ENCODE measurements around the gene ZMPSTE24.

Gene ZMPSTE24

DNA sequence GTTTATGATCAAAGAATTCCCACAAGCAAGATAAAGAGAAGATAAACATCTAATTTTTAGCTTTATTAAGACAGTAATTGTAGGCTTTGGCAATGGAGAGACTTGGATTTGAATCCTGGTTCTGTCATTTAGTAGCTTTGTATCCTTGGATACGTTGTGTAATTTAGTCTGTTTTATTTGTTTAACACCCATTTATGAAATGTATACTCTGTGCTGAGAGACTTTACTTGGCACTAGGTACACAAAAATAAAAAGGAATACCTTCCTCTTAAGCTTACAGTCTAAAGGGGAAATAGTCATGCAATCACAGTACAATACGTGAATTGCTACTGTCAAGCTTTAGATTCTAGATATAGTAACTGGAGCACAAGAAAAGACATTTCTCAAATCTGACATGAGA lies 23.8 kb downstream of the ZMPSTE24 start:
- no peak for ATAC-seq
- TF ChIP-seq, protein P1, sequence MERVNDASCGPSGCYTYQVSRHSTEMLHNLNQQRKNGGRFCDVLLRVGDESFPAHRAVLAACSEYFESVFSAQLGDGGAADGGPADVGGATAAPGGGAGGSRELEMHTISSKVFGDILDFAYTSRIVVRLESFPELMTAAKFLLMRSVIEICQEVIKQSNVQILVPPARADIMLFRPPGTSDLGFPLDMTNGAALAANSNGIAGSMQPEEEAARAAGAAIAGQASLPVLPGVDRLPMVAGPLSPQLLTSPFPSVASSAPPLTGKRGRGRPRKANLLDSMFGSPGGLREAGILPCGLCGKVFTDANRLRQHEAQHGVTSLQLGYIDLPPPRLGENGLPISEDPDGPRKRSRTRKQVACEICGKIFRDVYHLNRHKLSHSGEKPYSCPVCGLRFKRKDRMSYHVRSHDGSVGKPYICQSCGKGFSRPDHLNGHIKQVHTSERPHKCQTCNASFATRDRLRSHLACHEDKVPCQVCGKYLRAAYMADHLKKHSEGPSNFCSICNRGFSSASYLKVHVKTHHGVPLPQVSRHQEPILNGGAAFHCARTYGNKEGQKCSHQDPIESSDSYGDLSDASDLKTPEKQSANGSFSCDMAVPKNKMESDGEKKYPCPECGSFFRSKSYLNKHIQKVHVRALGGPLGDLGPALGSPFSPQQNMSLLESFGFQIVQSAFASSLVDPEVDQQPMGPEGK (CRISPR knock-in tag; IDR thresholded peaks at IDR 0.05; ENCODE audit: borderline replicate concordance): no peak
- TF ChIP-seq TCF4 (CRISPR knock-in tag; IDR thresholded peaks at IDR 0.05; ENCODE audit: borderline replicate concordance) (no peak), ZFP30 (CRISPR knock-in tag; IDR thresholded peaks at IDR 0.05) (no peak), SNAI2 (CRISPR knock-in tag; IDR thresholded peaks at IDR 0.05) (no peak), ISL1 (CRISPR knock-in tag; IDR thresholded peaks at IDR 0.05) (no peak)
- TF ChIP-seq, protein P2, sequence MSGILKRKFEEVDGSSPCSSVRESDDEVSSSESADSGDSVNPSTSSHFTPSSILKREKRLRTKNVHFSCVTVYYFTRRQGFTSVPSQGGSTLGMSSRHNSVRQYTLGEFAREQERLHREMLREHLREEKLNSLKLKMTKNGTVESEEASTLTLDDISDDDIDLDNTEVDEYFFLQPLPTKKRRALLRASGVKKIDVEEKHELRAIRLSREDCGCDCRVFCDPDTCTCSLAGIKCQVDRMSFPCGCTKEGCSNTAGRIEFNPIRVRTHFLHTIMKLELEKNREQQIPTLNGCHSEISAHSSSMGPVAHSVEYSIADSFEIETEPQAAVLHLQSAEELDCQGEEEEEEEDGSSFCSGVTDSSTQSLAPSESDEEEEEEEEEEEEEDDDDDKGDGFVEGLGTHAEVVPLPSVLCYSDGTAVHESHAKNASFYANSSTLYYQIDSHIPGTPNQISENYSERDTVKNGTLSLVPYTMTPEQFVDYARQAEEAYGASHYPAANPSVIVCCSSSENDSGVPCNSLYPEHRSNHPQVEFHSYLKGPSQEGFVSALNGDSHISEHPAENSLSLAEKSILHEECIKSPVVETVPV (CRISPR knock-in tag; IDR thresholded peaks at IDR 0.05): no peak
- TF ChIP-seq, protein P3, sequence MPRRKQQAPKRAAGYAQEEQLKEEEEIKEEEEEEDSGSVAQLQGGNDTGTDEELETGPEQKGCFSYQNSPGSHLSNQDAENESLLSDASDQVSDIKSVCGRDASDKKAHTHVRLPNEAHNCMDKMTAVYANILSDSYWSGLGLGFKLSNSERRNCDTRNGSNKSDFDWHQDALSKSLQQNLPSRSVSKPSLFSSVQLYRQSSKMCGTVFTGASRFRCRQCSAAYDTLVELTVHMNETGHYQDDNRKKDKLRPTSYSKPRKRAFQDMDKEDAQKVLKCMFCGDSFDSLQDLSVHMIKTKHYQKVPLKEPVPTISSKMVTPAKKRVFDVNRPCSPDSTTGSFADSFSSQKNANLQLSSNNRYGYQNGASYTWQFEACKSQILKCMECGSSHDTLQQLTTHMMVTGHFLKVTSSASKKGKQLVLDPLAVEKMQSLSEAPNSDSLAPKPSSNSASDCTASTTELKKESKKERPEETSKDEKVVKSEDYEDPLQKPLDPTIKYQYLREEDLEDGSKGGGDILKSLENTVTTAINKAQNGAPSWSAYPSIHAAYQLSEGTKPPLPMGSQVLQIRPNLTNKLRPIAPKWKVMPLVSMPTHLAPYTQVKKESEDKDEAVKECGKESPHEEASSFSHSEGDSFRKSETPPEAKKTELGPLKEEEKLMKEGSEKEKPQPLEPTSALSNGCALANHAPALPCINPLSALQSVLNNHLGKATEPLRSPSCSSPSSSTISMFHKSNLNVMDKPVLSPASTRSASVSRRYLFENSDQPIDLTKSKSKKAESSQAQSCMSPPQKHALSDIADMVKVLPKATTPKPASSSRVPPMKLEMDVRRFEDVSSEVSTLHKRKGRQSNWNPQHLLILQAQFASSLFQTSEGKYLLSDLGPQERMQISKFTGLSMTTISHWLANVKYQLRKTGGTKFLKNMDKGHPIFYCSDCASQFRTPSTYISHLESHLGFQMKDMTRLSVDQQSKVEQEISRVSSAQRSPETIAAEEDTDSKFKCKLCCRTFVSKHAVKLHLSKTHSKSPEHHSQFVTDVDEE (CRISPR knock-in tag; IDR thresholded peaks at IDR 0.05): no peak

DNA sequence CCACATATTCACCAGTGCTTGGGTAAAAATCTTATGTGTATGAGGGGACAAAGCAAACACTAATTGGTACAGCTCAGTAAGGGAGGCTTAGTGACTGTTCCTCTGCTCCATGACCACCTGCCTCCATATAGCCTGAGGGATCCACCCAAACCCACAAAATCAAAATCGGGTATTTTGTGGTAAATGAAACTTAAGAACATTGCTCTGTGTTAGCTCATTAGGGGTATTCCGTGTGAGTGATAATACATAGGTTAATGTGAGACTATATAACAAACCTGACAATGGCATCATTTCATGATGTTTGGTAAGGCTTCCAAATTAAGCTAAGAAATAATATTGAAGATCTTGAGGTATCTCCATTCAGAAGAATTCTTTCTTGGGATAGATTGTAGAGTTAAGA lies 33.3 kb downstream of the ZMPSTE24 start:
- no peak for ATAC-seq
- no peak for TF ChIP-seq ZC3H10 (CRISPR knock-in tag; IDR thresholded peaks at IDR 0.05)
- TF ChIP-seq BACH2 (CRISPR knock-in tag; IDR thresholded peaks at IDR 0.05; ENCODE audit: borderline replicate concordance): no peak
- no peak for TF ChIP-seq ZFP3 (CRISPR knock-in tag; IDR thresholded peaks at IDR 0.05)
- no peak for TF ChIP-seq ZNF8 (CRISPR knock-in tag; IDR thresholded peaks at IDR 0.05)
- no peak for TF ChIP-seq ZNF70 (CRISPR knock-in tag; IDR thresholded peaks at IDR 0.05)
- TF ChIP-seq RARB (CRISPR knock-in tag; IDR thresholded peaks at IDR 0.05): no peak
- TF ChIP-seq TCF4 (CRISPR knock-in tag; IDR thresholded peaks at IDR 0.05; ENCODE audit: borderline replicate concordance): no peak
- TF ChIP-seq TOX (CRISPR knock-in tag; IDR thresholded peaks at IDR 0.05; ENCODE audit: borderline replicate concordance): no peak
- TF ChIP-seq, protein P3 (CRISPR knock-in tag; IDR thresholded peaks at IDR 0.05): no peak
- TF ChIP-seq, protein P1 (CRISPR knock-in tag; IDR thresholded peaks at IDR 0.05; ENCODE audit: borderline replicate concordance): no peak
- TF ChIP-seq, protein P4, sequence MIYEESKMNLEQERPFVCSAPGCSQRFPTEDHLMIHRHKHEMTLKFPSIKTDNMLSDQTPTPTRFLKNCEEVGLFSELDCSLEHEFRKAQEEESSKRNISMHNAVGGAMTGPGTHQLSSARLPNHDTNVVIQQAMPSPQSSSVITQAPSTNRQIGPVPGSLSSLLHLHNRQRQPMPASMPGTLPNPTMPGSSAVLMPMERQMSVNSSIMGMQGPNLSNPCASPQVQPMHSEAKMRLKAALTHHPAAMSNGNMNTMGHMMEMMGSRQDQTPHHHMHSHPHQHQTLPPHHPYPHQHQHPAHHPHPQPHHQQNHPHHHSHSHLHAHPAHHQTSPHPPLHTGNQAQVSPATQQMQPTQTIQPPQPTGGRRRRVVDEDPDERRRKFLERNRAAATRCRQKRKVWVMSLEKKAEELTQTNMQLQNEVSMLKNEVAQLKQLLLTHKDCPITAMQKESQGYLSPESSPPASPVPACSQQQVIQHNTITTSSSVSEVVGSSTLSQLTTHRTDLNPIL (CRISPR knock-in tag; IDR thresholded peaks at IDR 0.05; ENCODE audit: low read depth): no peak
- TF ChIP-seq, protein P2 (CRISPR knock-in tag; IDR thresholded peaks at IDR 0.05): no peak
- TF ChIP-seq, protein P5, sequence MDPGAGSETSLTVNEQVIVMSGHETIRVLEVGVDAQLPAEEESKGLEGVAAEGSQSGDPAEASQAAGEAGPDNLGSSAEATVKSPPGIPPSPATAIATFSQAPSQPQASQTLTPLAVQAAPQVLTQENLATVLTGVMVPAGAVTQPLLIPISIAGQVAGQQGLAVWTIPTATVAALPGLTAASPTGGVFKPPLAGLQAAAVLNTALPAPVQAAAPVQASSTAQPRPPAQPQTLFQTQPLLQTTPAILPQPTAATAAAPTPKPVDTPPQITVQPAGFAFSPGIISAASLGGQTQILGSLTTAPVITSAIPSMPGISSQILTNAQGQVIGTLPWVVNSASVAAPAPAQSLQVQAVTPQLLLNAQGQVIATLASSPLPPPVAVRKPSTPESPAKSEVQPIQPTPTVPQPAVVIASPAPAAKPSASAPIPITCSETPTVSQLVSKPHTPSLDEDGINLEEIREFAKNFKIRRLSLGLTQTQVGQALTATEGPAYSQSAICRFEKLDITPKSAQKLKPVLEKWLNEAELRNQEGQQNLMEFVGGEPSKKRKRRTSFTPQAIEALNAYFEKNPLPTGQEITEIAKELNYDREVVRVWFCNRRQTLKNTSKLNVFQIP (CRISPR knock-in tag; IDR thresholded peaks at IDR 0.05; ENCODE audit: borderline replicate concordance, low read depth): no peak
- no peak for TF ChIP-seq ZNF565 (CRISPR knock-in tag; conservative IDR thresholded peaks at IDR 0.05; ENCODE audit: low read depth)
